OCI-LY1 (cell line): ENCODE measurements around the gene TLE2.

ENCODE experiments used
- H2AFZ ChIP-seq: fragments of 200-600 bp; sonication (generic), shearing (Covaris generic); 2 replicates; pipeline ENCODE4 v1.6.0; 2014; ENCODE audit warnings: antibody characterized with exemption, mild to moderate bottlenecking, low read length
- H3F3A ChIP-seq: fragments of 200-600 bp; sonication (generic), shearing (Covaris generic); 2 replicates; pipeline ENCODE4 v1.6.0; 2014; ENCODE audit warnings: mild to moderate bottlenecking, antibody characterized with exemption, low read length, moderate library complexity; ENCODE audit not compliant: insufficient read depth
- H3K27ac ChIP-seq: fragments of 200-600 bp; sonication (generic); 2 replicates; pipeline ENCODE4 v1.5.1; 2014; ENCODE audit warnings: low read length, mixed run types, mild to moderate bottlenecking, low read depth; ENCODE audit not compliant: poor library complexity, severe bottlenecking
- H3K27me3 ChIP-seq: fragments of 200-600 bp; sonication (generic); 2 replicates; pipeline ENCODE4 v1.6.0; 2014; ENCODE audit warnings: antibody characterized with exemption, mild to moderate bottlenecking, low read length, moderate library complexity; ENCODE audit not compliant: insufficient read depth
- H3K36me3 ChIP-seq: fragments of 200-600 bp; sonication (generic); 2 replicates; pipeline ENCODE4 v1.6.1; 2014; ENCODE audit warnings: mild to moderate bottlenecking, antibody characterized with exemption, low read length, moderate library complexity, mixed read lengths; ENCODE audit not compliant: insufficient read depth
- H3K4me1 ChIP-seq: fragments of 200-600 bp; sonication (generic); 2 replicates; pipeline ENCODE4 v1.5.1; 2014; ENCODE audit warnings: mild to moderate bottlenecking, low read length, moderate library complexity; ENCODE audit not compliant: insufficient read depth, severe bottlenecking
- H3K4me2 ChIP-seq: fragments of 200-600 bp; sonication (generic), shearing (Covaris generic); 2 replicates; pipeline ENCODE4 v1.6.1; 2014; ENCODE audit warnings: low read length
- H3K4me3 ChIP-seq: fragments of 200-600 bp; sonication (generic); 2 replicates; pipeline ENCODE4 v1.5.1; 2014; ENCODE audit warnings: low read length, low read depth, mild to moderate bottlenecking, mixed read lengths; ENCODE audit not compliant: poor library complexity, severe bottlenecking
- H3K79me2 ChIP-seq: fragments of 200-600 bp; shearing (Covaris generic); 2 replicates; pipeline ENCODE4 v1.6.1; 2016; ENCODE audit warnings: mixed run types, low read length, mixed read lengths; ENCODE audit not compliant: insufficient read depth
- H3K9ac ChIP-seq: fragments of 200-600 bp; sonication (generic), shearing (Covaris generic); 2 replicates; pipeline ENCODE4 v1.6.1; 2014; ENCODE audit warnings: mild to moderate bottlenecking, low read length, mixed read lengths
- H3K9me2 ChIP-seq: fragments of 200-600 bp; sonication (generic), shearing (Covaris generic); 2 replicates; pipeline ENCODE4 v1.6.1; 2014; ENCODE audit warnings: low read depth, mild to moderate bottlenecking, low read length, mixed read lengths
- H3K9me3 ChIP-seq: fragments of 200-600 bp; shearing (Covaris generic); 2 replicates; pipeline ENCODE4 v1.6.1; 2014; ENCODE audit warnings: low read length, mixed read lengths
- H4K20me1 ChIP-seq: fragments of 200-600 bp; sonication (generic), shearing (Covaris generic); 2 replicates; pipeline ENCODE4 v1.6.0; 2016; ENCODE audit warnings: mild to moderate bottlenecking, low read length; ENCODE audit not compliant: insufficient read depth
- CTCF ChIP-seq: fragments of 200-600 bp; sonication (generic), shearing (Covaris generic); IDR thresholded peaks from 2 replicates; pipeline ENCODE4 v1.5.1; 2017; ENCODE audit warnings: mild to moderate bottlenecking, antibody characterized with exemption, low read length, moderate library complexity, mixed read lengths
- EZH2 ChIP-seq: fragments of 200-600 bp; sonication (generic), shearing (Covaris generic); IDR thresholded peaks from 2 replicates; pipeline ENCODE4 v1.8.0; 2017; ENCODE audit warnings: borderline replicate concordance, mixed run types, mild to moderate bottlenecking, antibody characterized with exemption, low read length, moderate library complexity, mixed read lengths

TLE2 gene

GRCh38 chr19:3026768-3027167, 2.3 kb downstream of the TLE2 start:
- peaks cover 14% of the 10 kb centered on the region for H3K27me3 ChIP-seq
- no peaks in the 10 kb centered on the region for H3K9me2 ChIP-seq
- no peak overlapping the region for H3K4me3 ChIP-seq
- H3K9me3 ChIP-seq: no peaks in the 10 kb centered on the region
- H3K36me3 ChIP-seq: no peaks in the 10 kb centered on the region
- H3K4me1 ChIP-seq: no peaks in the 10 kb centered on the region
- H4K20me1 ChIP-seq: no peaks in the 10 kb centered on the region
- no peaks in the 10 kb centered on the region for H3F3A ChIP-seq
- H3K79me2 ChIP-seq: no peaks in the 10 kb centered on the region
- TF ChIP-seq CTCF (no peak), EZH2 (no peak)
- no peak overlapping the region for H3K9ac ChIP-seq
- no peak overlapping the region for H2AFZ ChIP-seq
- H3K4me2 ChIP-seq: no peak overlapping the region
- H3K27ac ChIP-seq: no peak overlapping the region

- H3K79me2 ChIP-seq: no peaks in the 10 kb centered on the region
- TF ChIP-seq EZH2 (no peak), CTCF (no peak)
- no peaks in the 10 kb centered on the region for H3K36me3 ChIP-seq
- no peaks in the 10 kb centered on the region for H3K9me2 ChIP-seq
- H3K4me2 ChIP-seq: no peak overlapping the region
- no peaks in the 10 kb centered on the region for H3K4me1 ChIP-seq
- H3K27ac ChIP-seq: no peak overlapping the region
- H2AFZ ChIP-seq: no peak overlapping the region
- H3K9ac ChIP-seq: no peak overlapping the region
- H3K4me3 ChIP-seq: no peak overlapping the region
- no peaks in the 10 kb centered on the region for H3K9me3 ChIP-seq
- peaks cover 14% of the 10 kb centered on the region for H3K27me3 ChIP-seq
- no peaks in the 10 kb centered on the region for H4K20me1 ChIP-seq
- H3F3A ChIP-seq: no peaks in the 10 kb centered on the region
Observed at GRCh38 chr19:3025549-3025886, 3.6 kb downstream of the TLE2 start.

- no peaks in the 10 kb centered on the region for H4K20me1 ChIP-seq
- no peak overlapping the region for H3K4me2 ChIP-seq
- no peaks in the 10 kb centered on the region for H3K9me2 ChIP-seq
- no peaks in the 10 kb centered on the region for H3F3A ChIP-seq
- H3K4me1 ChIP-seq: no peaks in the 10 kb centered on the region
- H3K36me3 ChIP-seq: no peaks in the 10 kb centered on the region
- H3K27ac ChIP-seq: no peak overlapping the region
- H3K9ac ChIP-seq: no peak overlapping the region
- no peak overlapping the region for H3K4me3 ChIP-seq
- no peak overlapping the region for H2AFZ ChIP-seq
- no peaks in the 10 kb centered on the region for H3K79me2 ChIP-seq
- no peak for TF ChIP-seq EZH2
- no peak for TF ChIP-seq CTCF
- peaks cover 12% of the 10 kb centered on the region for H3K27me3 ChIP-seq
- H3K9me3 ChIP-seq: no peaks in the 10 kb centered on the region
Observed at GRCh38 chr19:3024870-3025548, 4.1 kb downstream of the TLE2 start.
